H1 (cell line): Measurements from ENCODE around the gene MIER1. TPM values are rescaled to one million over a fixed set of nuclear protein-coding genes. Genes with fewer than 3 reads are reported as not detected.

Experiments
- CTCF ChIA-PET: fragments of 300-600 bp; sonication (Branson Sonifier 250); formaldehyde crosslinking; loops from one replicate; lab custom pipeline; 2021; ENCODE audit not compliant: partially characterized antibody; lab: Charles Lee
- POLR2A ChIA-PET: fragments of 300-600 bp; sonication (Branson Sonifier 250); formaldehyde crosslinking; loops from one replicate; lab custom pipeline; 2021; ENCODE audit warnings: inconsistent platforms; ENCODE audit not compliant: partially characterized antibody; lab: Charles Lee
- DNase-seq, 2 experiments: peaks; one replicate each; pipeline versions ENCODE4 v3.0.0 to v3.0.0-alpha.2; 2010 to 2022; ENCODE audit warnings: low spot score in 2 of 2, low read depth in 1 of 2, mixed read lengths in 1 of 2
- FAIRE-seq: peaks from 2 replicates; lab custom pipeline; 2011; peaks lifted over from hg19 to GRCh38; lab: Jason Lieb, UNC
- H2AFZ ChIP-seq: 2 replicates; pipeline ENCODE4 v1.8.1; 2012; ENCODE audit warnings: low read length, inconsistent platforms
- H2AK5ac ChIP-seq: 2 replicates; pipeline ENCODE4 v1.6.1; 2013; ENCODE audit warnings: low read depth, low read length
- H2BK120ac ChIP-seq: replicated peaks from 2 replicates; pipeline ENCODE3; 2013; ENCODE audit warnings: low read depth, low read length, inconsistent platforms
- H2BK12ac ChIP-seq: 2 replicates; pipeline ENCODE4 v1.6.1; 2013; ENCODE audit warnings: low read depth, low read length
- H2BK15ac ChIP-seq: 2 replicates; pipeline ENCODE4 v1.6.1; 2013; ENCODE audit warnings: low read length
- H2BK20ac ChIP-seq: 2 replicates; pipeline ENCODE4 v1.6.1; 2013; ENCODE audit warnings: low read length
- H2BK5ac ChIP-seq: 2 replicates; pipeline ENCODE4 v1.6.1; 2013; ENCODE audit warnings: low read depth, low read length
- H3K14ac ChIP-seq: 2 replicates; pipeline ENCODE4 v1.6.1; 2013; ENCODE audit warnings: inconsistent platforms; ENCODE audit not compliant: insufficient read length
- H3K18ac ChIP-seq: 2 replicates; pipeline ENCODE4 v1.6.1; 2013; ENCODE audit warnings: low read length; ENCODE audit errors: extremely low read depth
- H3K23ac ChIP-seq: 2 replicates; pipeline ENCODE4 v1.6.1; 2013; ENCODE audit warnings: inconsistent platforms; ENCODE audit not compliant: insufficient read length
- H3K23me2 ChIP-seq: 2 replicates; pipeline ENCODE4 v1.6.1; 2013; ENCODE audit warnings: low read depth, low read length
- H3K27ac ChIP-seq: 2 replicates; pipeline ENCODE4 v1.6.1; 2011; ENCODE audit warnings: low read depth, low read length, inconsistent platforms
- H3K27me3 ChIP-seq, 4 experiments: replicated peaks in 1 of 4; 1 replicate in 1 of 4; 2 replicates in 3 of 4; pipeline versions ENCODE4 v1.6.1 to v1.8.1; 2011 to 2013; ENCODE audit warnings: low read length in 3 of 4, mild to moderate bottlenecking in 3 of 4, inconsistent platforms in 2 of 4, mixed read lengths in 2 of 4, moderate library complexity in 1 of 4; ENCODE audit not compliant: control insufficient read depth in 3 of 4, insufficient read depth in 3 of 4; ENCODE audit errors: extremely low read depth in 1 of 4
- H3K36me3 ChIP-seq, 4 experiments: 2 replicates each; pipeline versions ENCODE4 v1.6.1 to v1.8.1; 2011 to 2013; ENCODE audit warnings: mild to moderate bottlenecking in 4 of 4, low read length in 3 of 4, moderate library complexity in 2 of 4, control low read depth in 1 of 4, inconsistent platforms in 1 of 4; ENCODE audit not compliant: insufficient read depth in 4 of 4, control insufficient read depth in 2 of 4
- H3K4ac ChIP-seq: replicated peaks from 2 replicates; pipeline ENCODE3; 2013; ENCODE audit warnings: low read length, low read depth, mixed read lengths, inconsistent platforms; ENCODE audit not compliant: insufficient read length
- H3K4me1 ChIP-seq, 4 experiments: replicated peaks in 1 of 4; 1 replicate in 1 of 4; 2 replicates in 3 of 4; pipeline versions ENCODE4 v1.6.1 to v1.8.1; 2011 to 2013; ENCODE audit warnings: low read length in 3 of 4, inconsistent platforms in 2 of 4, mixed read lengths in 1 of 4; ENCODE audit not compliant: insufficient read depth in 4 of 4, control insufficient read depth in 3 of 4
- H3K4me2 ChIP-seq, 2 experiments: 2 replicates each; pipeline versions ENCODE4 v1.6.1 to v1.8.1; 2011 to 2013; ENCODE audit warnings: low read depth in 2 of 2, low read length in 2 of 2, control low read depth in 1 of 2, inconsistent platforms in 1 of 2, mild to moderate bottlenecking in 1 of 2; ENCODE audit not compliant: insufficient read depth in 1 of 2
- H3K4me3 ChIP-seq, 4 experiments: fragments of 200-600, 300-600 bp in 1 of 4; sonication (generic), shearing (Covaris generic), sonication (Bioruptor Twin) in 1 of 4; 2 replicates each; pipeline versions ENCODE4 v1.5.1 to v1.8.1; 2011 to 2016; ENCODE audit warnings: low read length in 4 of 4, low read depth in 3 of 4, control low read depth in 2 of 4, inconsistent platforms in 2 of 4, mild to moderate bottlenecking in 2 of 4, mixed read lengths in 1 of 4, moderate library complexity in 1 of 4; ENCODE audit not compliant: insufficient read depth in 2 of 4; ENCODE audit errors: extremely low read depth in 1 of 4
- H3K56ac ChIP-seq: replicated peaks from 2 replicates; pipeline ENCODE3; 2013; ENCODE audit warnings: low read depth, mild to moderate bottlenecking, mixed read lengths, low read length, inconsistent platforms; ENCODE audit not compliant: insufficient read length
- H3K79me1 ChIP-seq: 2 replicates; pipeline ENCODE4 v1.6.1; 2013; ENCODE audit warnings: low read depth, low read length, control low read depth
- H3K79me2 ChIP-seq, 2 experiments: 2 replicates each; pipeline versions ENCODE4 v1.6.1 to v1.8.1; 2012 to 2013; ENCODE audit warnings: low read length in 2 of 2, mild to moderate bottlenecking in 2 of 2, inconsistent platforms in 1 of 2; ENCODE audit not compliant: insufficient read depth in 2 of 2, control insufficient read depth in 1 of 2
- H3K9ac ChIP-seq, 4 experiments: replicated peaks in 1 of 4; 1 replicate in 1 of 4; 2 replicates in 3 of 4; pipeline versions ENCODE4 v1.6.1 to v1.8.1; 2011 to 2013; ENCODE audit warnings: low read depth in 3 of 4, low read length in 3 of 4, control low read depth in 2 of 4, mild to moderate bottlenecking in 2 of 4, moderate library complexity in 2 of 4, inconsistent platforms in 1 of 4; ENCODE audit errors: extremely low read depth in 1 of 4
- H3K9me3 ChIP-seq, 2 experiments: 2 replicates each; pipeline versions ENCODE4 v1.6.1 to v1.8.1; 2012 to 2013; ENCODE audit warnings: mild to moderate bottlenecking in 2 of 2, moderate library complexity in 2 of 2, control low read depth in 1 of 2, inconsistent platforms in 1 of 2, low read depth in 1 of 2, low read length in 1 of 2, mixed read lengths in 1 of 2; ENCODE audit not compliant: insufficient read depth in 2 of 2
- H4K20me1 ChIP-seq, 2 experiments: replicated peaks in 1 of 2; 2 replicates each; pipeline versions ENCODE3 to v1.8.1; 2011 to 2013; ENCODE audit warnings: inconsistent platforms in 2 of 2, low read length in 2 of 2, mild to moderate bottlenecking in 1 of 2; ENCODE audit not compliant: insufficient read depth in 2 of 2, control insufficient read depth in 1 of 2
- H4K5ac ChIP-seq: 2 replicates; pipeline ENCODE4 v1.6.1; 2013; ENCODE audit warnings: low read length, low read depth, mixed read lengths, inconsistent platforms; ENCODE audit not compliant: insufficient read length
- H4K8ac ChIP-seq: 2 replicates; pipeline ENCODE4 v1.8.0; 2013; ENCODE audit warnings: mild to moderate bottlenecking, moderate library complexity, low read length, inconsistent platforms; ENCODE audit not compliant: insufficient read depth; ENCODE audit errors: extremely low read depth
- H4K91ac ChIP-seq: replicated peaks from 2 replicates; pipeline ENCODE3; 2013; ENCODE audit warnings: low read length, mixed read lengths, inconsistent platforms; ENCODE audit not compliant: insufficient read length
- ASH2L ChIP-seq: fragments of 200-600, 300-600 bp; sonication (generic); IDR thresholded peaks from one replicate; pipeline ENCODE4 v1.7.1; 2017; ENCODE audit warnings: low read length
- BRCA1 ChIP-seq: IDR thresholded peaks from 2 replicates; pipeline ENCODE4 v1.6.1; 2012; ENCODE audit warnings: low read depth, low read length, improper control_type of control experiment
- FOSL1 ChIP-seq: IDR thresholded peaks from 2 replicates; pipeline ENCODE4 v1.6.1; 2011; ENCODE audit warnings: mild to moderate bottlenecking, low read depth, low read length, moderate library complexity; ENCODE audit not compliant: insufficient read depth
- HDAC6 ChIP-seq: IDR thresholded peaks from one replicate; pipeline ENCODE4 v1.7.1; 2012; ENCODE audit warnings: low read depth, mild to moderate bottlenecking, inconsistent platforms, low read length, moderate library complexity
- NRF1 ChIP-seq: IDR thresholded peaks from 2 replicates; pipeline ENCODE4 v1.6.1; 2011; ENCODE audit warnings: mild to moderate bottlenecking, low read depth, low read length, improper control_type of control experiment
- POU5F1 ChIP-seq: IDR thresholded peaks from 2 replicates; pipeline ENCODE4 v1.6.1; 2011; ENCODE audit warnings: low read depth, mild to moderate bottlenecking, low read length, moderate library complexity
- RFX5 ChIP-seq: IDR thresholded peaks from 2 replicates; pipeline ENCODE4 v1.6.1; 2011; ENCODE audit warnings: low read depth, low read length, improper control_type of control experiment, borderline replicate concordance
- RNF2 ChIP-seq: fragments of 200-900, 300-1000 bp; sonication (generic); IDR thresholded peaks from 2 replicates; pipeline ENCODE4 v1.7.1; 2016; ENCODE audit warnings: borderline replicate concordance, low read depth, mild to moderate bottlenecking, antibody characterized with exemption, low read length; ENCODE audit not compliant: poor library complexity, severe bottlenecking; ENCODE audit errors: missing control alignments
- SP2 ChIP-seq: IDR thresholded peaks from 2 replicates; pipeline ENCODE4 v1.6.1; 2012; ENCODE audit warnings: mild to moderate bottlenecking, low read length, inconsistent platforms
- TCF12 ChIP-seq: IDR thresholded peaks from 2 replicates; pipeline ENCODE4 v1.6.1; 2011; ENCODE audit warnings: low read depth, mild to moderate bottlenecking, low read length
- TEAD4 ChIP-seq: IDR thresholded peaks from 2 replicates; pipeline ENCODE4 v1.6.1; 2012; ENCODE audit warnings: low read depth, low read length, inconsistent platforms, mixed read lengths
- polyA plus RNA-seq, 7 experiments: library from polyadenylated mRNA; depleted of rRNA in 3 of 7; stranded (reverse) in 5 of 7; unstranded in 2 of 7; fragments of >200 nt in 5 of 7; fragments of 200-250 nt in 2 of 7; gene quantifications; 1 replicate in 5 of 7; 2 replicates in 1 of 7; 4 replicates in 1 of 7; pipeline versions ENCODE4 v1.2.1 to v1.2.3, GENCODE V29; 2011 to 2013; ENCODE audit warnings: missing spikeins in 2 of 7, mixed read lengths in 2 of 7
- total RNA-seq: library from RNA; stranded (reverse); fragmentation: NEBNext Ultra II Directional; extraction: Animal tissue kit (Norgen Biotek cat#: 25700); gene quantifications from 2 replicates; pipeline ENCODE4 v1.2.1, GENCODE V29; 2021
- TF ChIP-seq, protein P1 (sequence below): IDR thresholded peaks from 2 replicates; pipeline ENCODE4 v1.6.1; 2011; ENCODE audit warnings: low read length, improper control_type of control experiment
- TF ChIP-seq, protein P2 (sequence below): IDR thresholded peaks from 2 replicates; pipeline ENCODE4 v1.6.1; 2012; ENCODE audit warnings: inconsistent platforms
- TF ChIP-seq, protein P3 (sequence below): IDR thresholded peaks from 2 replicates; pipeline ENCODE4 v1.6.1; 2012; ENCODE audit warnings: inconsistent platforms

Gene MIER1
- total and polyA plus RNA-seq, 2 of the 8 experiments (the other 6 are each of a cell fraction or from before 2014, with no cell fraction given): 5.2 to 33.5 TPM

GRCh38 chr1:66927528-66927927, 2.7 kb downstream of the MIER1 start:
- H3K4me3 ChIP-seq: no peak overlapping the region
- H3K36me3 ChIP-seq: no peaks in the 10 kb centered on the region
- peaks cover 8 to 51% of the 10 kb centered on the region in 2 experiments; a peak in 3 of 4 replicates for H3K79me2 ChIP-seq
- no peak overlapping the region for H3K27ac ChIP-seq
- H3K14ac ChIP-seq: no peak overlapping the region
- H4K5ac ChIP-seq: no peak overlapping the region
- FAIRE-seq: no peak
- H2BK15ac ChIP-seq: no peak overlapping the region
- H4K91ac ChIP-seq: no peak overlapping the region
- H3K9me3 ChIP-seq: no peaks in the 10 kb centered on the region
- no peak overlapping the region for H2BK5ac ChIP-seq
- H2AFZ ChIP-seq: no peak overlapping the region
- H2AK5ac ChIP-seq: no peak overlapping the region
- no peak overlapping the region for H3K18ac ChIP-seq
- H3K23ac ChIP-seq: no peak overlapping the region
- H3K56ac ChIP-seq: no peak overlapping the region
- H3K23me2 ChIP-seq: peaks cover 11% of the 10 kb centered on the region; the same call in 1 of the 2 replicates
- ChIA-PET POLR2A (no interaction called here), CTCF (no interaction called here)
- no peak overlapping the region for H3K4ac ChIP-seq
- no peak for TF ChIP-seq TCF12
- TF ChIP-seq, protein P1, sequence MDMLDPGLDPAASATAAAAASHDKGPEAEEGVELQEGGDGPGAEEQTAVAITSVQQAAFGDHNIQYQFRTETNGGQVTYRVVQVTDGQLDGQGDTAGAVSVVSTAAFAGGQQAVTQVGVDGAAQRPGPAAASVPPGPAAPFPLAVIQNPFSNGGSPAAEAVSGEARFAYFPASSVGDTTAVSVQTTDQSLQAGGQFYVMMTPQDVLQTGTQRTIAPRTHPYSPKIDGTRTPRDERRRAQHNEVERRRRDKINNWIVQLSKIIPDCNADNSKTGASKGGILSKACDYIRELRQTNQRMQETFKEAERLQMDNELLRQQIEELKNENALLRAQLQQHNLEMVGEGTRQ: no peak
- TF ChIP-seq, protein P2, sequence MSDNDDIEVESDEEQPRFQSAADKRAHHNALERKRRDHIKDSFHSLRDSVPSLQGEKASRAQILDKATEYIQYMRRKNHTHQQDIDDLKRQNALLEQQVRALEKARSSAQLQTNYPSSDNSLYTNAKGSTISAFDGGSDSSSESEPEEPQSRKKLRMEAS: no peak
- no peak for TF ChIP-seq FOSL1
- no peak for TF ChIP-seq ASH2L
- no peak for TF ChIP-seq HDAC6
- TF ChIP-seq, protein P3, sequence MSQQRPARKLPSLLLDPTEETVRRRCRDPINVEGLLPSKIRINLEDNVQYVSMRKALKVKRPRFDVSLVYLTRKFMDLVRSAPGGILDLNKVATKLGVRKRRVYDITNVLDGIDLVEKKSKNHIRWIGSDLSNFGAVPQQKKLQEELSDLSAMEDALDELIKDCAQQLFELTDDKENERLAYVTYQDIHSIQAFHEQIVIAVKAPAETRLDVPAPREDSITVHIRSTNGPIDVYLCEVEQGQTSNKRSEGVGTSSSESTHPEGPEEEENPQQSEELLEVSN: no peak
- no peak for TF ChIP-seq NRF1
- TF ChIP-seq BRCA1: no peak
- TF ChIP-seq POU5F1: no peak
- TF ChIP-seq TEAD4: no peak
- TF ChIP-seq RFX5: no peak
- TF ChIP-seq RNF2: no peak
- TF ChIP-seq SP2: no peak
- peaks cover 2% of the 10 kb centered on the region; the same call in 1 of the 2 replicates for H3K79me1 ChIP-seq
- H3K4me1 ChIP-seq: peaks cover 0 to 11% (median 1%) of the 10 kb centered on the region in 4 experiments; a peak in 5 of 7 replicates
- H2BK12ac ChIP-seq: no peak overlapping the region
- H4K20me1 ChIP-seq: peaks cover 0 to 2% of the 10 kb centered on the region in 2 experiments
- no peak overlapping the region for H4K8ac ChIP-seq
- no peak overlapping the region for H2BK120ac ChIP-seq
- no peak overlapping the region for H3K4me2 ChIP-seq
- no peak for DNase-seq
- H2BK20ac ChIP-seq: no peak overlapping the region
- no peak overlapping the region for H3K9ac ChIP-seq
- H3K27me3 ChIP-seq: no peaks in the 10 kb centered on the region
